GM23248 (cell line): ENCODE measurements around the gene CDH8.

Experiments
- EZH2 ChIP-seq: fragments of 200-600 bp; sonication (generic); IDR thresholded peaks from 2 replicates; pipeline ENCODE4 v1.6.1; 2018; ENCODE audit warnings: antibody characterized with exemption, mild to moderate bottlenecking; ENCODE audit not compliant: insufficient read depth, poor library complexity, severe bottlenecking
- EZH2phosphoT487 ChIP-seq: fragments of 200-600 bp; sonication (generic); IDR thresholded peaks from 2 replicates; pipeline ENCODE4 v1.6.1; 2018; ENCODE audit warnings: antibody characterized with exemption, moderate library complexity, mild to moderate bottlenecking, low read depth; ENCODE audit not compliant: insufficient read depth

DNA sequence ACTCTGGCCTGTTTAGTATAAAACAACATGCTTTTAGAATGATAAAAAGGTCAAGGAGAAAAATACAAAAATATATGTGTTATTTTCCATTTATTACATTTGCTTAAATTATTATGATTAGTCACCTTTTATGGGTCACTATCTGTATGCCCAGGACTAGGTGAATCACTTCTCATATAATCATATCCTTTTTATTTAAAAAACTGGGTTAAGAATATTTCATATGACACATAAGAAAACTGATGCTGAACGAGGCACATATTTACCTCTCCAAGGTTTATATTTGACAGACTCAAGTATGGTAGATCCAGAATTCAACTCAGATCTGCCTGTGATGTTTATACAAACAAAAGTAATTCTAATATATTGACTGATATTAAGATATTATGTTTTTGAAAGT lies 134.5 kb downstream of the CDH8 start:
- TF ChIP-seq EZH2phosphoT487, result no peak
- no peak for TF ChIP-seq EZH2
